GM19467 (cell line): ENCODE results near the gene CRACR2B.

Source experiments
- ATAC-seq: cut with Tn5 transposase; IDR thresholded peaks from one replicate; pipeline ENCODE4 v1.9.1; 2021; ENCODE audit warnings: mild to moderate bottlenecking, moderate library complexity; ENCODE audit not compliant: unreplicated experiment

Gene CRACR2B

DNA sequence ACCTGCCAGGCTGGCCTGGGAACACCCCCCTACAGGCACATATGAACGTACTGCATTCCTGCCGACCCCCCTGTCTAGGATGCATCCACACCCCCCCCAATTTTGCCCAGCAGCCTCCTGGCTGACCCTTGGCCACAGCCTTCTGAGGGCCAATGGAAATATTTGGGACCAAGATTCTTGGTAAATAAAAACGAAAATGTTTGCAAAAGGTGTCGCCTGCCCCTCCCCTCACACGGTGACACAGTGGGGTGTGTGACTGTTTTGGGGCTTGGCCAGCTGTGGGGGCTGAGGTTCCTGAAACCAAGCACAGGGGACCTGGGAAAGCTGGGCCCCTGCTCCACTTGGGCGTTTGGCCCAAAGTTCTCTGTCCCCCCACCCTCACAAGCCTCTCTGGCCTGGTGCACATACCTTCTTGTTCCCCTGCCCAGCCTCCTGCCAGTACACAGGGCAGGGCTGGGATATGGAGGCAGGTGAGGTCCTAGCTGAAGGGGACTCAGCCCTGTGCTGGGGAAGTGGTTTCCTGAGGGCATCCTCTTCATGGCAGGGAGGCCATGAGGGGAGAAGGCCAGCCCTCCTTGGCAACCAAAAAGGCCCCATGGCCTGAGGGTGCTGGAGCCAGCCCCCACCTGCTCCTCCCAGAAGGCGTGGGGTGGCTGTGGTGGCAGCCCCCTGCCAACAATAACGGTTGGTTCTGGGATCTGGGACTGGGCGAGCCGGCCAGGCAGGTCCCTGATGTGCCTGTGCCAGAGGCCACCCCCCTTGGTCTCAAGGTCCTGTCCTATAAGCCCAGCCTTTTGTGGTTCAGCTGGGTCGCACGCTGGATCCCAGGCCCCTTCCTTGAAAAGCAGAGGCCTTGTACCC is 2.1 kb upstream of the CRACR2B start:
- no peak for ATAC-seq

DNA sequence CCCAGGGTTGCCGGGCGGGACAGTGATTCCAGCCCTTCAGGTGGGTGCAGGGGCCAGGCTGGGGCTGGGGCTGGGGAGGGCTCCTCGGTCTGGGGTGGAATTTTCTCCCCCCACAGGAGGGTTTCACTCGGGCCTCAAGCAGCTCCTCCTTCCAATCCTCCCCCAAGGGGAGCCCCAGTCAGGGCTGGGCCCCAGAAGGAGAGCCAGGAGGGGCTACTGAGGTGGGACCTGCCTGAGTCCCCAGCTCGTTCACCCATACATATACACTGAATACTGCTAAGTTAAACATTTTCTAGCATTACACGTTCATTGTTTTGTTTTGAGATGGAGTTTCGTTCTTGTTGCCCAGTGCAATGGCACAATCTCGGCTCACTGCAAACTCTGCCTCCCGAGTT is 1.5 kb upstream of the CRACR2B start:
- ATAC-seq, result no peak

GRCh38 chr11:826836-827145 is 928 bp upstream of the CRACR2B start:
- ATAC-seq, result no peak

DNA sequence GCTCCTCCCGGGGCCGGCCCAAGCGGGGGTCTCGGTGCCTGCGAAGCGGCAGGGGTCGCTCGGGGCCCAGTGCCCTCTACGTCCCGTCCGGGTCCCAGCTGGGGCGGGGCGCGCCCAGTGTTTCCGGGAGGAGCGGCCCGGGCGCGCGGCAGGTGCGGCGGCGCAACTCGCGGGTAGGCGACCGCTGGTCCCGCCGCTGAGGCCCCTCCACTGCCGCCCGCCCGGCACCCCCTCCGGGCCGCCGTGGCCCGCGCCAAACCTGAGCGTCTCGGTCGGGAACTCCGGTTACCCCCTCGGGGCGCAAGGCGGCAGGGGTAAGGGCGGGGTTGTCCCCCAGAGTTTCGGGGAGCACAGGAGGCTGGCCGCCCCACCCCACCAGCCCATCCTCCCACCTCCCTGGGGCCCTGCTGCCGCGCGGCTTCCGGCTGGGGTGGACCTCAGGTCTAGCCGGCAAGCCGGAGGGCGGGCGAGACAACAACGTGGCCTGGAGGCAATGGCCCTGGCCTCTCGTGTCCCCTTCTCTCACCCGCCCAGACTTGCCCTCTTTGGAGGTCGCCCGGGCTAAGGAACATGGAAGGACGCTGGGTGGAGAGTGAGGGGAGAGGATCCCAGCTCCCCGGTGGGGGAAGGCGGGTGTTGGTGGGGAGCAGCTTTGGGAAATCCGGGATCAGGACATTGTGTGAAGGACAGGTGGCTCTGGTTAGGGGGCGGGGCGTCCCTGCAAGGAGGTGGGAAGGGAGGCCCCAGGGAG is 398 bp upstream of the CRACR2B start:
- no peak for ATAC-seq

GRCh38 chr11:828506-829175 is 922 bp downstream of the CRACR2B start:
- ATAC-seq, result no peak

GRCh38 chr11:829176-829846 is 1.6 kb downstream of the CRACR2B start:
- no peak for ATAC-seq

- no peak for ATAC-seq
Observed at GRCh38 chr11:829847-830294, 2.2 kb downstream of the CRACR2B start.

DNA sequence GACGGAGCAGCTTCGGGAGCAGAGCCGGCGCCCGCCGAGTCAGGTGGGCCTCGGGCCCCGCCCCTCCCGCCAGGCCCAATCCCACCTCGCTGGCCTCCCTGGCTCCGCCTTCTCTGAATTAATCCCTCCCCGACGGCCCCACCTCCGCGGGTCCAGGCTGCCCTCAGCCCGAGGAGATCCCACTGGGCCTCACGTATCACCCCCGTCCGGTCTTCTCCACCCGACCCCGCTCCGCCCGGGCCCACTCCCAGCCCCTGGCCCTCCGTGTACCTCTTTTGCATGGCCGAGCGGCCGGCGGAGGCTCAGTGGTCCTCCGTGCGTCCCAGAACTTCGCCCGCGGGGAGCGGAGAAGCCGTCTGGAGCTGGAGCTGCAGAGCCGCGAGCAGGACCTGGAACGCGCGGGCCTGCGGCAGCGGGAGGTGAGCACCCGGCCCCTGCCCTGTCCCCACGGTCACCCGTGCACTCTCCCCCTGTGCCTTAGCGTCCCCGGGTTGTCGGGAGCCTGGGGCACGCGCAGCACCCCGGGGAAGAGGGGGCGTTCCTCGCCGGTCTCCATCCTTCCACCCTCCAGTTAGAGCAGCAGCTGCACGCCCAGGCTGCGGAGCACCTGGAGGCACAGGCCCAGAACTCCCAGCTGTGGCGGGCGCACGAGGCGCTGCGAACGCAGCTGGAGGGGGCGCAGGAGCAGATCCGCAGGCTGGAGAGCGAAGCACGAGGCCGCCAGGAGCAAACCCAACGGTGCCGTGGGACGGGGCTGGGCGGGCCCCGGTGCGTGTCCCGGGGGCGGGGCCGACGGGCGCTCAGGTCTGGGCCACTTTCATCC is 2.8 kb downstream of the CRACR2B start:
- no peak for ATAC-seq

DNA sequence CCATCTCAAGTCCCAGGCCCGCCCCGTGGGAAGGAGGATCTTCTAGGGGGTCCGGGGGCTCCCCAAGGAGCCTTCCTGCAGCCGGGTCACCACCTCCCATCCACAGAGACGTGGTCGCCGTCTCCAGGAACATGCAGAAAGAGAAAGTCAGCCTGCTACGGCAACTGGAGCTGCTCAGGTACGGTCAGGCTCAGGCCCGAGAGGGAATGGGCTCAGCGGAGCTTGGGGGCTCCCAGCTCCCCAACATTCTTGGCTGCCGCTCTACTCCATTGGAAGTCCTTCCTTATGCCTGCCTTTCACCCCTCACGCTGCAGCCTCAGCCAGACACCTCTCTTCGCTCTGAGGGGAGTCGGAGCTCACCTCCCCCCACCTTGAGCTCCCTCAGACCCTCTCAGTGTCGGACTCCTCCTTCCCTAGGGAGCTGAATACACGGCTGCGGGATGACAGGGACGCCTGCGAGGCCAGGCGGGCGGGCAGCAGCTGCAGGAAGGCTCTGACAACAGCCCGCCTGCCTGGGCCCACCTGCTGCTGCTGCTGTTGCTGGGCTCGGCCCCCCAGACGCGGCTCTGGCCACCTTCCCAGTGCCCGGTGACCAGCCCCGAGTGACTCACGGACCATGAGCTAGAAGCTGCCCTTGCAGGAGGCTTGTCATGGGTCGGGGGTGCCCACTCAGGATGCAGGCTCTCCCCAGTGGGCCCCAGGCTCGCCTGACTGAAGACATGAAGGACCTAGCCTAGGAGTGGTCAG is 3.6 kb downstream of the CRACR2B start:
- ATAC-seq, result no peak

DNA sequence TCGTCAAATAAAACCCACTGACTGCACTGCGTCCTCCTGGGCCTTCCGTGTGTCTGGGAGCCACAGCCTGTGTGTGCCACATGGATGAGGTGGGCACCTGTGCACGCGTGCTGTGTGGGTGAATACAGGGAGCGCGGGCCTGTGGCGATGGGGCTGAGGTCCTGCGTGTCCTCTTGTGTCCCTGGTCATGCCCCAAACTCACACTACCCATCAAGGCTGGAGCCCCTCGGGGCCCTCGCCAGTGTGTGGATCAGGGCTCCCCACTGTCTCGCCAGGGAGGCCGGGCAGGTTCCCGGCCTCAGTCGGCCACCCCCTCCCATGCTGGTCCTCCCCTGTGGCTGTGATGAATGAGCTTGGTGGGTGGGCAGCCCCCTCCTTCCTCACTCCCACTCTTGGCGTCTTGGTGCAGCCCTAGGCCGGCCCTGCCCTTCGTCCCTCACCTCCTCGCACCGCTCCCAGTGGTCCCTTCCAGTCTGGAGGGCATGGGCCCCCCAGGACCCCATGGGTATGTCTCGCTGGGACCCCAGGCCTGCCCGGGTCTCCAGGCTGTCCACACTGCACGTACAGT is 4.3 kb downstream of the CRACR2B start:
- ATAC-seq, result no peak

- ATAC-seq, result no peak
Observed at GRCh38 chr11:832529-833113, 4.9 kb downstream of the CRACR2B start, which contains the start of gene CD151. Gene CD151, plus strand, starts transcription at chr11:832952. Its CDS starts 3,118 bp downstream, at chr11:836070.

DNA sequence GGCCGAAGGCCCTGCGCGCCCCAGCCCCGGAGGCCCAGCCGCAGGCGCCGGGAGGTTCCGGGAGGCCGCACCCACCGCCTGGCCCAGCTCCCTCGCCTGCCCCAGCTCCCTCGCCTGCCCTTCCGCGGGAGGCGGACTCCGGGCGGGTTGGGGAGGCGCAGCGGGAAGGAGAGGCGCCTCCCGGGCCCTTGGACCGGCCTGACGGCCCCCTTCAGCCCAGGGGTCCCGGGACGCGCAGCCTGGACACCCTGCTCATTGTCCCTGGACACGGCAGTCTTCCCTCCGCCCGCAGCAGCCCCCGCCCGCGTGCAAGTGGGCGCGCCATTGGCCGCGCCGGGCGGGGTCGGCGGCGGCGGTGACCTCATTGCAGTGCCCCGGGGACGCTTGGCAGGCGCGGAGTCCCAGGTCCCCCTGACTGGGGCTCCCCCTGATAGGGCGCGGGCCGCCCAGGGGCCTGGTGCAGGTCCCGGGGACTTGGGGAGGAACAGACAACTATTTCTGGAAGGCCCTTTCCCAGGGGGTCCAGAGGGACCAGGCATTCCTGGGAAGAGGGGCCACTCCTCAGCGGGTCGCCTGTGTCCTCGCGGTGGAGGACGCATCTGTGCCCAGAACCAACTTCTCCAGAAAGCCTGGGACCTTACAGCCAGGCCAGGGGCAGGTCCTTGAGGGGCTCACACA is 5.5 kb downstream of the CRACR2B start:
- ATAC-seq, result no peak

DNA sequence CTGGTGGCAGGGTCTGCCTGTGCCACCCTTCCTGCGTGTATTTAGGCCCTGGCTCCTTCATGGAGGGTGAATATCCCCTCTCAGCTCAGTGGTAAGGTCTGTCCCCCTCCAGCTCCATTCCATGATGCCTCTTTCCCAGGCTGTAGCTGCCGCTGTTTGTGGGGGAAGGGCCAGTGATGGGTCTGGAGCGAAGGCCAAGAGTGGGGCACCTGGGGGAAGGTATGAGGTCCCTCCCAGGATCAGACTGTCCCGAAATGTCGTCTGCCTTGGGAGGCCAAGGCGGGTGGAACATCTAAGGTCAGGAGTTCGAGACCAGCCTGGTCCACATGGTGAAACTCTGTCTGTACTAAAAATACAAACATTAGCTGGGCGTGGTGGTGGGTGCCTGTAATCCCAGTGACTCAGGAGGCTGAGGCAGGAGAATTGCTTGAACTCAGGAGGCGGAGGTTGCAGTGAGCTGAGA is 6.2 kb downstream of the CRACR2B start:
- no peak for ATAC-seq

DNA sequence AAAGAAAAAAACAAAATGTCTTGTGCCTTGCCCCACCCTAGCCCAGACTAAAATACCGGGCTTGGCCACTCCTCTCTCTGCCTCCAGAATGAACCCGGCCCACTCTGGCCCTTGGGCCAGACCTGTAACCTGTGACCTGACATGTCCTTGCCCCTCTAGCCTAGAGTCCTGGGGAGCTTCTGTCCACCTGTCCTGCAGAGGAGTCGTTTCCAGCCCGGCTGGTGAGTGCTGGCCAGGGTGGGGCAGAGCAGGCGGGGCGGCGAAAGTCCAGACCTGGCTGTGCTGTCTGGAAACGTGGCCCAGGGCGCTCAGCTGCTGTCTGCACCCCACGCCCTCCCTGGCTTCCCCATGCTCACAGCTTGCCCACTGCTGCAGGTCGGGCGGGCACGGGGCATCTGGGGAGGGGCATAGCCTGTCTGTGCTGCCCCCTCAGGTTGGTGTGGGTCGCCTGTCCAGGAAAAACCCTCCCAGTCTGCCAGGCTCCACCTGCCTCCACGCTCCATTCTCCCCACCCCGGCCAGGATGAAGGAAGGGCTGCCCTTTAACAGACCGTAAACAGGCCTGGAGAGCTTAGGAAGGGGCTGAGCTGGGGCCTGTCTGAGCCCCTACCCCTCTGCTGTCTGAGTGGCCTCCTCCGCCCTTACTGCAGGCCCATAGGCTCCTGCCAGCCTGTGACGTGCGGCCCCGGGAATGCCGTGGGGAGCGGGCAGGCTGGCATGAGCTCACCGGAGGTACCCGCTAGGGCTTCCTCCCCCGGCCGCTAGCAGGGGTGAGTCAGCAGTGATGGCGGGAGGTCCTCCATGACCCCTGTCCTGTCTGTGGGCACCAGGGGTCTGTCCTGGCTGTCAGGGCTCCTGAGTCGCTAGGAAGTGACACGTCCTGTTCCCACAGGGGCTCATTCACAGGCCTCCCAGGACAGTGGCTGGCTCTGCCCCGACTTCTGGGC is 6.9 kb downstream of the CRACR2B start:
- ATAC-seq, result no peak

- no peak for ATAC-seq
Observed at GRCh38 chr11:836274-836673, 8.6 kb downstream of the CRACR2B start.

DNA sequence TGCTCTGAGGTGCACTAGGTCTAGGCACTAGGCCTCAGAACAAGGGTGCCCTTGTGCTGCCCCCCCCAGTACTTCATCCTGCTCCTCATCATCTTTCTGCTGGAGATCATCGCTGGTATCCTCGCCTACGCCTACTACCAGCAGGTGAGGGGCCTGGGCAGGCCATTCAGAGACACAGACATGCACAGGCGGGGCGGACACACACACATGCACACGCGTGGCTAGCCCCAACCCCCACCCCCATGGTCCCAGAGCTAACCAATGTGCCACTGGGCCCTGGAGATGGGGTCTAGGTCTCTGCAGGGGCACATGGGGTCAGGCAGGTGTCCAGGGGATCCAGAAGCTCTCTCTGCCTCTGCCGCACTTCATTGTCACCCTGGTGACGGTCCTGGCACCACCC is 9.0 kb downstream of the CRACR2B start:
- ATAC-seq, result no peak
